ENCODE data around the gene SCAPER.
A peak's percentile ranks its signal among the peaks of the same experiment; 100 is the strongest.

Gene SCAPER

DNA sequence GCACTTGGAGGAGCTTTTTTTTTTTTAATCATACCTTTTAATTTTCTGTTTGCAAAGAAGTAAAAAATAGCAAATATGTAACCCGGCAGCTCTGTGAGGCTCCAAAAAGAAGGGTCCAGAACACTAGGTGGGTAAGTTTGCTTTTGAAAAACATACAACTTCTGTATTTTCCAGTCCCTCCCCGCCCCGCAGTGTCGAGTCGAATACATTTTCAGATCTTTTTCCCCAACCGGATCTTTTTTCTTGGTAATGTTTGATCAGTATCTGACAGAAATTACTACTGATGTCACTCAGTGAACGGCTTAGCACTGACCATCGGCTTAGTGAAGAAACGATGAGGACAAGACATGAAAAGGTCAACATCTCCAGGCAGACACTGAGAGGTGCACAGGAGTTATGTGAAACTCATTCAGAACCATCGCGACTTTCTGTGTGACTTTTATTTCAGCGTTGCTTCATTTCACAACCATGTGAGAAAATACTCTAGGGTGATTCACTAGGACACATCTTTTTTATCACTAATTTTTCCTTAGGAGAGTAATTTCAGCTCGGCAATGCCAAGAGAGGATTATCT, 557.6 kb downstream of the SCAPER start:
- DNase-seq = peak; percentile 48
- Histone ChIP-seq H2BK120ac (ENCODE audit: low read depth, low read length) (no peak overlapping the region), H3K9ac (ENCODE audit: low read length) (no peak overlapping the region), H3K18ac (ENCODE audit: low read length) (peak overlapping the region; percentile 97), H3K27me3 (ENCODE audit: insufficient read depth, low read length, poor library complexity) (peaks cover 23% of the 10 kb centered on the region), H3K4me1 (ENCODE audit: control insufficient read depth, low read depth, low read length) (peaks cover 9% of the 10 kb centered on the region), H3K36me3 (ENCODE audit: control insufficient read depth, insufficient read depth, low read length) (no peaks in the 10 kb centered on the region), H2BK5ac (ENCODE audit: low read length) (no peak overlapping the region), H3K23ac (ENCODE audit: low read length) (no peak overlapping the region), H3K4me3 (ENCODE audit: low read length) (no peak overlapping the region), H4K5ac (ENCODE audit: low read length) (no peak overlapping the region), H3K56ac (ENCODE audit: low read length) (peak overlapping the region; percentile 66), H3K4me2 (ENCODE audit: low read length) (peak overlapping the region; percentile 78), H2AK5ac (ENCODE audit: low read length) (no peak overlapping the region), H3K79me2 (ENCODE audit: control insufficient read depth, insufficient read depth, low read length) (no peaks in the 10 kb centered on the region), H2BK15ac (replicated peaks; ENCODE audit: low read depth) (no peak overlapping the region), H3K79me1 (ENCODE audit: low read length) (no peaks in the 10 kb centered on the region), H4K8ac (ENCODE audit: low read depth, low read length) (peak overlapping the region; percentile 76), H3K27ac (ENCODE audit: low read depth, low read length) (no peak overlapping the region), H3K4ac (ENCODE audit: low read depth, low read length) (no peak overlapping the region)
- WGBS (ENCODE audit: extremely low coverage, insufficient coverage, low lambda C conversion rate) = no CpG with 5 or more reads among the region's 13 CpGs

DNA sequence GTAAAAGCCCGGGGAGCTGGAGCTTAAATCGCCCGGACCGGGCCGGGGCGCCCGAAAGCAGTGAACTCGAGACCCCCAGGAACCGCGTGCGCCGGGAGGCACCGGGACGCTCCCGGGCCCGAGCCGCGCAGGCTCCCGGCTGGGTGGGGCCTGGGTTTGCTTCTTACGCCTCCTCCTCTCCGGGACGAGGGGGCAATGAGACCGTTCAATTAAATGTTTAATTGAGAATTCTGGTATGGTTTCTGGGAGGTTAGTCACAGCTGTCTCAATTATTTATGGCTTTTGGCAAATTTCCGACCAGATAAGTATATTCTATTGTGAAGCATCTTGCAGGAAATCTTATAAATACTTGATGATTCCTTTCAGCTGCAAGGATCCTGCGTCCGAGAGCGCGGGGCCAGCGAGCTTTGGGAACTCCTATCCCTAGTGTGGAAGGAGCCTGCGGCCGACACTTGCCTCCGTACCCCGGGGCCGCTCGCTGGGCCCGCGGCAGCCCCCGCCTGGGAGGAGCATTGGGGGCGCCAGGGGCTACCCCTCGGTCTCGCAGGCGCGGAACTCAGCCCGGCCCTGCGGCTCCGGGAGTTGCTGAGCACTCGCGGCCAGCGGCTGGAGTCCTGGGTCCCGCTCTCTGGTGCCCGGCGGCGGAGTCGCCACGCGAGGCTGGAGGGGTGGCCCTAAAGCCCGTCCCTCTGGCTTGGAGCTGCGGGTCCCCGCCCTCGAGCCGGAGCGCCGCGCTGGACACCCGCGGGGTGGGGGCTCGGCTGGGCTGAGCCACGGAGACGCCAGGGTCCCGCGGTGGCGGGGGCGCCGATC, 558.3 kb downstream of the SCAPER start:
- Histone ChIP-seq H3K4ac (ENCODE audit: low read depth, low read length) (peak overlapping the region; percentile 38), H3K79me2 (ENCODE audit: control insufficient read depth, insufficient read depth, low read length) (no peaks in the 10 kb centered on the region), H4K8ac (ENCODE audit: low read depth, low read length) (peak overlapping the region; percentile 76), H2AK5ac (ENCODE audit: low read length) (no peak overlapping the region), H3K36me3 (ENCODE audit: control insufficient read depth, insufficient read depth, low read length) (no peaks in the 10 kb centered on the region), H3K27me3 (ENCODE audit: insufficient read depth, low read length, poor library complexity) (peaks cover 29% of the 10 kb centered on the region), H3K56ac (ENCODE audit: low read length) (peak overlapping the region; percentile 81), H3K4me1 (ENCODE audit: control insufficient read depth, low read depth, low read length) (peaks cover 9% of the 10 kb centered on the region), H3K9ac (ENCODE audit: low read length) (peak overlapping the region; percentile 69), H3K27ac (ENCODE audit: low read depth, low read length) (no peak overlapping the region), H3K23ac (ENCODE audit: low read length) (no peak overlapping the region), H3K18ac (ENCODE audit: low read length) (peak overlapping the region; percentile 97), H4K5ac (ENCODE audit: low read length) (no peak overlapping the region), H2BK5ac (ENCODE audit: low read length) (no peak overlapping the region), H2BK15ac (replicated peaks; ENCODE audit: low read depth) (peak overlapping the region; percentile 37), H2BK120ac (ENCODE audit: low read depth, low read length) (peak overlapping the region; percentile 48), H3K4me3 (ENCODE audit: low read length) (peak overlapping the region; percentile 45), H3K4me2 (ENCODE audit: low read length) (peak overlapping the region; percentile 78), H3K79me1 (ENCODE audit: low read length) (no peaks in the 10 kb centered on the region)
- peak; percentile 54 for DNase-seq
- no CpG with 5 or more reads among the region's 74 CpGs for WGBS (ENCODE audit: extremely low coverage, insufficient coverage, low lambda C conversion rate)

DNA sequence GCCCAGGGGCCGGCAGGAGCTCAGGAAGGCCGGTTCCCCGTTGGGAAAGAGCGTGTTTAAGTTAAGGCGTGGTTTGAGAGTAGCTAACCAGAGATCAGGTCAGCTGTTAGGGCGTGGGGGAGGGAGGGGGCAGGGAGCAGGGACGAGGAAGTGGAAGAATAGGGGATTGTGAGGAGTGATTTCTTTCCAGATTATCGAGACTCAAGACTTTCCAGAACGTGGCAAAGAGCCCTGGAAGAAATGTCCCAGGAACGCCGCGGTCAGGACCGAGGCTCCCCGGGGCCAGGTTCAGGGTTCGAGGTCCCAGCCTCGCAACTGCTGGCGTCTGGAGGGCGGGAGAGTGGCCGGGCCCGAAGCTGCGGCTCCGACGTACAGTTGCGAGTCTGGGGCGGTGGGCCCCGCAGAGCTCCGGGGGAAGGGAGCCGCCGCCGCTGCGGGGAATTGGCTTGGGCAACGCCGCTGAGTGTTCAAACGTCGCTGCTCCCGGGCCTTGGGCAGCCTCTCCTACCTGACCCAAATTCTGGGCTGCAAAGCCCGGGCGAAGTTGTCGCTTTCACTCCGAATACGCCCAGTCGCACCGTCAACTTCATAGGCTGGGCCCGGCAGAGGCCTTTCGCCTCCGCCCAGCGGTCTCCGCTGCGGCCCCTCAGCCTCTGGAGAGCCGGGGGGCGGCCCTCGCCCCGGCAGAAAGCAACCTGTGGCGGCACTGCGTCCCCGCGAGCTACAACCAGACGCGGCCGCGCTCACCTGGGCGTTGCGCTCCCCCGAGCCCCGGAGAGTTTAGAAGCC, 559.1 kb downstream of the SCAPER start:
- Histone ChIP-seq H2BK15ac (replicated peaks; ENCODE audit: low read depth) (peak overlapping the region; percentile 37), H3K18ac (ENCODE audit: low read length) (peak overlapping the region; percentile 47), H3K27me3 (ENCODE audit: insufficient read depth, low read length, poor library complexity) (peaks cover 36% of the 10 kb centered on the region), H2AK5ac (ENCODE audit: low read length) (no peak overlapping the region), H3K79me2 (ENCODE audit: control insufficient read depth, insufficient read depth, low read length) (no peaks in the 10 kb centered on the region), H3K27ac (ENCODE audit: low read depth, low read length) (no peak overlapping the region), H3K36me3 (ENCODE audit: control insufficient read depth, insufficient read depth, low read length) (no peaks in the 10 kb centered on the region), H3K56ac (ENCODE audit: low read length) (peak overlapping the region; percentile 81), H4K8ac (ENCODE audit: low read depth, low read length) (no peak overlapping the region), H3K23ac (ENCODE audit: low read length) (no peak overlapping the region), H3K4me1 (ENCODE audit: control insufficient read depth, low read depth, low read length) (peaks cover 9% of the 10 kb centered on the region), H3K4ac (ENCODE audit: low read depth, low read length) (peak overlapping the region; percentile 38), H4K5ac (ENCODE audit: low read length) (no peak overlapping the region), H3K4me3 (ENCODE audit: low read length) (peak overlapping the region; percentile 45), H2BK5ac (ENCODE audit: low read length) (no peak overlapping the region), H3K79me1 (ENCODE audit: low read length) (no peaks in the 10 kb centered on the region), H2BK120ac (ENCODE audit: low read depth, low read length) (no peak overlapping the region), H3K4me2 (ENCODE audit: low read length) (peak overlapping the region; percentile 78), H3K9ac (ENCODE audit: low read length) (peak overlapping the region; percentile 69)
- WGBS (ENCODE audit: extremely low coverage, insufficient coverage, low lambda C conversion rate) = no CpG with 5 or more reads among the region's 65 CpGs
- DNase-seq = peak; percentile 78

DNA sequence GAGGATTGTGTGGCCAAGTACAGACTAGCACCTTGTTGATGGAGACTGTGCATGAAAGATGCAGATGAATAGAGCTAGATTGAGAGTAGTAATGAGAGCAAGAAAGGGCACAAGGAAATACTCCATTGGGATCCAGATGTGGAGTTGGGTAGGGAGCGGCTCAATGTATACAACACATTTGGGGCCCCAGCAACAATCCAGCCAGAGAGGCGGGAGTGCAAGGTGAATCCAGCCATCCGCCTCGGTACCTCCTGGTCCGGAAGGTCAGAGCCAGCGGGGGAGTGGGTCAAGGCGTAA, 559.6 kb downstream of the SCAPER start:
- peaks cover 41% of the 10 kb centered on the region for H3K27me3 ChIP-seq (ENCODE audit: insufficient read depth, low read length, poor library complexity)
- no peak overlapping the region for H2BK120ac ChIP-seq (ENCODE audit: low read depth, low read length)
- no peak overlapping the region for H2BK15ac ChIP-seq (replicated peaks; ENCODE audit: low read depth)
- no peak overlapping the region for H3K27ac ChIP-seq (ENCODE audit: low read depth, low read length)
- H3K36me3 ChIP-seq (ENCODE audit: control insufficient read depth, insufficient read depth, low read length) = no peaks in the 10 kb centered on the region
- WGBS (ENCODE audit: extremely low coverage, insufficient coverage, low lambda C conversion rate) = no CpG with 5 or more reads among the region's 7 CpGs
- H3K23ac ChIP-seq (ENCODE audit: low read length) = no peak overlapping the region
- H3K4me2 ChIP-seq (ENCODE audit: low read length) = peak overlapping the region; percentile 78
- H3K79me2 ChIP-seq (ENCODE audit: control insufficient read depth, insufficient read depth, low read length) = no peaks in the 10 kb centered on the region
- peaks cover 9% of the 10 kb centered on the region for H3K4me1 ChIP-seq (ENCODE audit: control insufficient read depth, low read depth, low read length)
- no peak overlapping the region for H2BK5ac ChIP-seq (ENCODE audit: low read length)
- H3K18ac ChIP-seq (ENCODE audit: low read length) = no peak overlapping the region
- no peak overlapping the region for H3K9ac ChIP-seq (ENCODE audit: low read length)
- H3K4ac ChIP-seq (ENCODE audit: low read depth, low read length) = no peak overlapping the region
- no peak overlapping the region for H3K4me3 ChIP-seq (ENCODE audit: low read length)
- no peaks in the 10 kb centered on the region for H3K79me1 ChIP-seq (ENCODE audit: low read length)
- no peak overlapping the region for H4K8ac ChIP-seq (ENCODE audit: low read depth, low read length)
- no peak for DNase-seq
- no peak overlapping the region for H2AK5ac ChIP-seq (ENCODE audit: low read length)
- H4K5ac ChIP-seq (ENCODE audit: low read length) = no peak overlapping the region
- H3K56ac ChIP-seq (ENCODE audit: low read length) = peak overlapping the region; percentile 81

DNA sequence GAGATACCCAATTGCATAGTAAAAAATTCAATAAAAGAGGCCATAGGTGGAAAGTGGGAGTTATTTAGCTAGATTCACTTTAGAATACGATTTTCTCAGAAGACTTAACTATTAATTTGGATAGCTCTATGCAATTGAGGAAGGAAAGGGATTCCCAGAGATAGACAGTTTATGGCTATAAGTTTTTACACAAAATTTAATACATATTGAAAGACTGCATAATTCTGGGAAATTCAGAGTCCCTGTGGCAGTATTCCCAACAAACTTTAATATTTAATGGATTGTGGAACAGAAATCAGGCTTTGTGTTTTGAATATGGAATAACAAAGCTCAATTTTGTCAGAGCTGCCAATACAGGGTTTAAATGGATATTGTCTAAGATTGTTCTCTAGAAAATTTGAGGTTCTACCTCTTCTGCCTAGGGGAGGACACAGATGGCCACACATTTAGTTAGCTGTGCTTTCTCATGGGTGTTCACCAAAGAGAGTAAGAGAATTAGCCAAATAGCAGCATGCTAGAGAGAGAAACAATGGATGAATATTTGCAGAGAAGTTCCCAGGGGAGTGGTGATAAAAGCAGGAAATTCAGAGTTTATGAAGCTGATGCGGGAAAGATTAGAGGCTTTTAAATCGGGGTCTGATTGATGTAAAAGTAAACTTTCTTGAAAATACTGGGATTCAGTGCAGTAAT, 560.1 kb downstream of the SCAPER start:
- Histone ChIP-seq H3K4ac (ENCODE audit: low read depth, low read length) (no peak overlapping the region), H4K8ac (ENCODE audit: low read depth, low read length) (no peak overlapping the region), H3K27ac (ENCODE audit: low read depth, low read length) (no peak overlapping the region), H4K5ac (ENCODE audit: low read length) (no peak overlapping the region), H2BK5ac (ENCODE audit: low read length) (no peak overlapping the region), H3K4me1 (ENCODE audit: control insufficient read depth, low read depth, low read length) (peaks cover 9% of the 10 kb centered on the region), H3K79me1 (ENCODE audit: low read length) (no peaks in the 10 kb centered on the region), H2AK5ac (ENCODE audit: low read length) (no peak overlapping the region), H3K4me3 (ENCODE audit: low read length) (no peak overlapping the region), H3K9ac (ENCODE audit: low read length) (no peak overlapping the region), H3K27me3 (ENCODE audit: insufficient read depth, low read length, poor library complexity) (peaks cover 46% of the 10 kb centered on the region), H3K23ac (ENCODE audit: low read length) (no peak overlapping the region), H3K79me2 (ENCODE audit: control insufficient read depth, insufficient read depth, low read length) (no peaks in the 10 kb centered on the region), H3K18ac (ENCODE audit: low read length) (no peak overlapping the region), H3K4me2 (ENCODE audit: low read length) (peak overlapping the region; percentile 78), H3K56ac (ENCODE audit: low read length) (no peak overlapping the region), H3K36me3 (ENCODE audit: control insufficient read depth, insufficient read depth, low read length) (no peaks in the 10 kb centered on the region), H2BK120ac (ENCODE audit: low read depth, low read length) (no peak overlapping the region), H2BK15ac (replicated peaks; ENCODE audit: low read depth) (no peak overlapping the region)
- DNase-seq = peak; percentile 6
- WGBS (ENCODE audit: extremely low coverage, insufficient coverage, low lambda C conversion rate) = no CpG with 5 or more reads among the region's 3 CpGs

Data from mesendoderm (in vitro differentiated cells).